ENCODE data around the gene DIS3L2. TPM values are rescaled to one million over a fixed set of nuclear protein-coding genes. Genes with fewer than 3 reads are reported as not detected.
A peak's percentile ranks its signal among the peaks of the same experiment; 100 is the strongest.

Gene DIS3L2
- total RNA-seq, 1 donor from 2014 or later, result 25.2 TPM

GRCh38 chr2:231957913-231958763, 3.4 kb upstream of the DIS3L2 start:
- no peaks in the 10 kb centered on the region for H3K27me3 ChIP-seq (ENCODE audit: control insufficient read depth, insufficient read depth, low read length)
- no peak for DNase-seq (ENCODE audit: low read depth)
- H3K4me3 ChIP-seq (ENCODE audit: low read depth, low read length), result no peak overlapping the region
- no peaks in the 10 kb centered on the region for H3K36me3 ChIP-seq (ENCODE audit: control insufficient read depth, insufficient read depth, low read length)
- no peak for TF ChIP-seq CTCF (IDR thresholded peaks at IDR 0.05; ENCODE audit: insufficient read depth, low read length, poor library complexity, severe bottlenecking)

- no peak for DNase-seq (ENCODE audit: low read depth)
- Histone ChIP-seq H3K36me3 (ENCODE audit: control insufficient read depth, insufficient read depth, low read length) (no peaks in the 10 kb centered on the region), H3K27me3 (ENCODE audit: control insufficient read depth, insufficient read depth, low read length) (no peaks in the 10 kb centered on the region), H3K4me3 (ENCODE audit: low read depth, low read length) (peak overlapping the region; percentile 68)
- no peak for TF ChIP-seq CTCF (IDR thresholded peaks at IDR 0.05; ENCODE audit: insufficient read depth, low read length, poor library complexity, severe bottlenecking)
These were observed 634 bp upstream of the DIS3L2 start for GRCh38 chr2:231960810-231961348.

GRCh38 chr2:231965102-231965501, 3.6 kb downstream of the DIS3L2 start:
- Histone ChIP-seq H3K4me3 (ENCODE audit: low read depth, low read length) (no peak overlapping the region), H3K36me3 (ENCODE audit: control insufficient read depth, insufficient read depth, low read length) (no peaks in the 10 kb centered on the region), H3K27me3 (ENCODE audit: control insufficient read depth, insufficient read depth, low read length) (no peaks in the 10 kb centered on the region)
- no peak for TF ChIP-seq CTCF (IDR thresholded peaks at IDR 0.05; ENCODE audit: insufficient read depth, low read length, poor library complexity, severe bottlenecking)
- DNase-seq (ENCODE audit: low read depth), result no peak

- Histone ChIP-seq H3K4me3 (ENCODE audit: low read depth, low read length) (no peak overlapping the region), H3K36me3 (ENCODE audit: control insufficient read depth, insufficient read depth, low read length) (no peaks in the 10 kb centered on the region), H3K27me3 (ENCODE audit: control insufficient read depth, insufficient read depth, low read length) (no peaks in the 10 kb centered on the region)
- no peak for DNase-seq (ENCODE audit: low read depth)
- no peak for TF ChIP-seq CTCF (IDR thresholded peaks at IDR 0.05; ENCODE audit: insufficient read depth, low read length, poor library complexity, severe bottlenecking)
These were observed 5.4 kb downstream of the DIS3L2 start for GRCh38 chr2:231966886-231967285.

GRCh38 chr2:231968820-231969219, 7.3 kb downstream of the DIS3L2 start:
- Histone ChIP-seq H3K4me3 (ENCODE audit: low read depth, low read length) (no peak overlapping the region), H3K27me3 (ENCODE audit: control insufficient read depth, insufficient read depth, low read length) (no peaks in the 10 kb centered on the region), H3K36me3 (ENCODE audit: control insufficient read depth, insufficient read depth, low read length) (no peaks in the 10 kb centered on the region)
- TF ChIP-seq CTCF (IDR thresholded peaks at IDR 0.05; ENCODE audit: insufficient read depth, low read length, poor library complexity, severe bottlenecking), result no peak
- no peak for DNase-seq (ENCODE audit: low read depth)

Measured in kidney epithelial cell (primary cell).